ENCODE results near the gene KRTAP5-5.

Gene KRTAP5-5

DNA sequence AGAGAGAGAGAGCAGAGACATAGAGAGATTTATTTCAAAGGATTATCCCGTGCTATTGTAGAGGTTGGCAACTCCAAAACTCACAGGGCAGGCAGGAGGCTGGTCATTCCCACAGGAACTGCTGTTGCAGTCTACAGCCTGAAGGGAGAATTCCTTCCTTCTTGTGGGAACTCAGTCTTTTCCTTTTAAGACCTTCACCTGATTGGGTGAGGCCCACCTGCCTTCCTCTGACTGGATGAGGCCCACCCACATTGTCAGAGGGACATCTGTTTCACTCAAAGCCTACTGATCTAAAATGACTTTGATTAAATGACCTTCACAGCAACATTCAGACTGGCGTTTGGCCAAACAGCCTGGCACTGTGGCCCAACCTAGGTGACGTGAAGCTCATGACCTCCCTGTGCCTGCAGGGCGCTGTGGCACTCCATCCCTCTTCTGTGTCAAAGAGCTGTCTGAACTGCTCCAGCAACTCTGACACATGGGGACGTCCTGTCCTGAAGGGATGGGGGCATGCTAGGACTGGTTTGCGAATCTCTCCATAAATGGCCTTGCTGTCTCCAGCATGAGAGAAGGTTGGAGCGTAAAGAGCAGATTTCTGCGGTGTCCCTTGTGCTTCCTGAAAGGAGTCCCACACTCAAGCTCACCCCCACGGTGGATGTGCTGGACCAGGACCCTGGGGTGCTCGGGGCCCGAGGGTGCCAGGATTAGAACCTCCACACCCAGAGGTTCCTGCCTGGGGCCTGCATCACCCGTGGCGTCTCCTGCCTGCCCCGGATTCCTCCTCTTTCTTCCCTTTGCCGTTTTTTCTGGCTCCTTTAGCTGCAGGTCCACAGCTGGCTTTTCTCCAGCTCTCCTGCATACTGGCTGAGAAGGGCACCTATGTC is 20.7 kb downstream of the KRTAP5-5 start:
- WGBS, 2 experiments: 77 to 78% methylated on average over 15 of the region's 15 CpGs
- Histone ChIP-seq H3K27ac (ENCODE audit: insufficient read depth, low read depth, low read length, poor library complexity, severe bottlenecking) (no peak overlapping the region), H3K4me1 (ENCODE audit: control insufficient read depth, insufficient read depth, low read length) (no peaks in the 10 kb centered on the region), H3K4me3 (ENCODE audit: insufficient read depth, low read depth, low read length) (no peak overlapping the region), H3K9me3 (ENCODE audit: control insufficient read depth, low read length) (no peaks in the 10 kb centered on the region), H3K36me3 (ENCODE audit: control insufficient read depth, insufficient read depth, low read length) (no peaks in the 10 kb centered on the region), H3K27me3 (ENCODE audit: control insufficient read depth, insufficient read depth, low read length, poor library complexity, severe bottlenecking) (peaks cover 4% of the 10 kb centered on the region)

DNA sequence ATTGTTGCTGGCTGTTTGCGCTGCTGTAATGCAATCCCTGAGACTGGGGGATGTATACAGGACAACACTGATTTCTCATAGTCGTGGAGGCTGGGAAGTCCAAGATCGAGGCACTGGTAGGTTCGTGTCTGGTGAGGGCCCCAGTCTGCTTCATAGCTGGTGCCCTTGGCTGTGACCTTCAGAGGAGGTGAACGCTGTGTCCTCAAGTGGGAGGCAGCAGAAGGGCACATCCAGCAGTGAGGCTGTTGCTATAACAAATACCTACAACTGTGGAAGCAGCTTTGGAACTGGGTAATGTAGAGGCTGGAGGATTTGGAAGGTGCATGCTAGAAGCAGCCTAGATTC is 21.3 kb downstream of the KRTAP5-5 start:
- Histone ChIP-seq H3K9me3 (ENCODE audit: control insufficient read depth, low read length) (no peaks in the 10 kb centered on the region), H3K4me1 (ENCODE audit: control insufficient read depth, insufficient read depth, low read length) (no peaks in the 10 kb centered on the region), H3K27ac (ENCODE audit: insufficient read depth, low read depth, low read length, poor library complexity, severe bottlenecking) (no peak overlapping the region), H3K4me3 (ENCODE audit: insufficient read depth, low read depth, low read length) (no peak overlapping the region), H3K27me3 (ENCODE audit: control insufficient read depth, insufficient read depth, low read length, poor library complexity, severe bottlenecking) (peaks cover 4% of the 10 kb centered on the region), H3K36me3 (ENCODE audit: control insufficient read depth, insufficient read depth, low read length) (no peaks in the 10 kb centered on the region)
- WGBS, 2 experiments: 71 to 74% methylated on average over 5 of the region's 5 CpGs

DNA sequence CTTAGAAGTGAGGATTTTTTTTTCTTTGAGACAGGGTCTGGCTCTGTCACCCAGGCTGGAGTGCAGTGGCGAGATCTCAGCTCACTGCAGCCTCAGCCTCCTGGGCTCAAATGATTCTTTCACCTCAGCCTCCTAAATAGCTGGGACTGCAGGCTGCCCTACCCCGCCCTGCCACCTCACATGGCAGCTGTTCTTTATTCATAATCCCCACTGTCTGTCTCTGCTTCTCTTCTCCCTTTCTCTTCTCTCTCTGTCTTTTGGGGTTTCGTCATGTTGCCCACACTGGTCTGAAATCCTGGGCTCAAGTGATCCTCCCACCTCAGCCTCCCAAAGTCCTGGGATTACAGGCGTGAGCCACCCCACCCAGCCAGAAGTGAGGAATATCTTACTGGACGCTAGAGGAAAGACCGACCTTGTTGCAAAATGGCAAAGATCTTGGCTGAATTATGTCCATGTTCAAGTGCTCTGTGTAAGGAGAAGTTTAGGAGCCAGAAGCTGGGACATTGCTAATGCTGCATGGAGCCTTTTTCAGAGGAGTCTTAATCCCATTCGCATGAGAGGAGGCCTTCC is 21.9 kb downstream of the KRTAP5-5 start:
- peaks cover 4% of the 10 kb centered on the region for H3K27me3 ChIP-seq (ENCODE audit: control insufficient read depth, insufficient read depth, low read length, poor library complexity, severe bottlenecking)
- no peaks in the 10 kb centered on the region for H3K9me3 ChIP-seq (ENCODE audit: control insufficient read depth, low read length)
- no peaks in the 10 kb centered on the region for H3K4me1 ChIP-seq (ENCODE audit: control insufficient read depth, insufficient read depth, low read length)
- H3K36me3 ChIP-seq (ENCODE audit: control insufficient read depth, insufficient read depth, low read length): no peaks in the 10 kb centered on the region
- WGBS, 2 experiments: 84 to 86% methylated on average over 7 of the region's 7 CpGs
- H3K4me3 ChIP-seq (ENCODE audit: insufficient read depth, low read depth, low read length): no peak overlapping the region
- H3K27ac ChIP-seq (ENCODE audit: insufficient read depth, low read depth, low read length, poor library complexity, severe bottlenecking): no peak overlapping the region

DNA sequence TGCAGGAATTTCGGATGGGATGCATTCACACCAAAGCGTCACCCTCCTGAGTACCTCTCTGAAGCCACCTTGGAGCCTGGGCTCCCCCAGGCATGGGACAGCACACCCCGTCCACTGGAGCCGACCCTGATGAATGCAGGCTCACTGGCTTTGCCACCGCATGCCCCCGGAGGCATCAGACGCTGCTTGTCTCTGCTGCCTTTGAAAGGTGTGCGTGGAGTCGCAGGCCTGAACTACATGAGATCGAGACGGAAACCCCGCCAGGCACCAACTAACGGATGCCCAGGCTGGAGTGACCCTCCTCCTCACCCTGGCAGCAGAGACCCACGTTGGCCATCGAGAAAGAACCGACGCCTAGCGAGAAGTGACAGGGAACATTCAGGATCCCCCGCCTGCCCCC is 22.5 kb downstream of the KRTAP5-5 start:
- Histone ChIP-seq H3K36me3 (ENCODE audit: control insufficient read depth, insufficient read depth, low read length) (no peaks in the 10 kb centered on the region), H3K27me3 (ENCODE audit: control insufficient read depth, insufficient read depth, low read length, poor library complexity, severe bottlenecking) (peaks cover 4% of the 10 kb centered on the region), H3K4me3 (ENCODE audit: insufficient read depth, low read depth, low read length) (no peak overlapping the region), H3K9me3 (ENCODE audit: control insufficient read depth, low read length) (no peaks in the 10 kb centered on the region), H3K4me1 (ENCODE audit: control insufficient read depth, insufficient read depth, low read length) (no peaks in the 10 kb centered on the region), H3K27ac (ENCODE audit: insufficient read depth, low read depth, low read length, poor library complexity, severe bottlenecking) (no peak overlapping the region)
- 86 to 87% methylated on average over 19 of the region's 19 CpGs for WGBS, 2 experiments

DNA sequence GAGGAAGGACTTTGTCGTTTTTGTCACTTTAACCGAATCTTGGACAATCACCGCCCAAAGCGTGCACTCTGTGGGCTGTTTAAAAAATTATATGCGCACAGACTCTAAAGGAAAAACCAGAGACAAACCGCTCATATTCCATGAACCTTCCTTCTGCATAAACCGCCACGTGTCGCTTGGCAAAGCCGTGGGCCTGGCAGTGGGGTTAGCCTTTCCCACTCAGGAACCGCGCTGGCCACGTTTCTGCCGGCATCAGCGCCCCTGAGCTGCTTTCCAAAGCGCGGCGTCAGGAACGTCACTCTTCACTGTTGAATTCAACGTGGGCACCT is 22.8 kb downstream of the KRTAP5-5 start:
- 59 to 60% methylated on average over 20 of the region's 20 CpGs for whole genome bisulfite sequencing, 2 experiments
- Histone ChIP-seq H3K36me3 (ENCODE audit: control insufficient read depth, insufficient read depth, low read length) (no peaks in the 10 kb centered on the region), H3K4me3 (ENCODE audit: insufficient read depth, low read depth, low read length) (no peak overlapping the region), H3K4me1 (ENCODE audit: control insufficient read depth, insufficient read depth, low read length) (no peaks in the 10 kb centered on the region), H3K27me3 (ENCODE audit: control insufficient read depth, insufficient read depth, low read length, poor library complexity, severe bottlenecking) (peaks cover 4% of the 10 kb centered on the region), H3K27ac (ENCODE audit: insufficient read depth, low read depth, low read length, poor library complexity, severe bottlenecking) (no peak overlapping the region), H3K9me3 (ENCODE audit: control insufficient read depth, low read length) (no peaks in the 10 kb centered on the region)

DNA sequence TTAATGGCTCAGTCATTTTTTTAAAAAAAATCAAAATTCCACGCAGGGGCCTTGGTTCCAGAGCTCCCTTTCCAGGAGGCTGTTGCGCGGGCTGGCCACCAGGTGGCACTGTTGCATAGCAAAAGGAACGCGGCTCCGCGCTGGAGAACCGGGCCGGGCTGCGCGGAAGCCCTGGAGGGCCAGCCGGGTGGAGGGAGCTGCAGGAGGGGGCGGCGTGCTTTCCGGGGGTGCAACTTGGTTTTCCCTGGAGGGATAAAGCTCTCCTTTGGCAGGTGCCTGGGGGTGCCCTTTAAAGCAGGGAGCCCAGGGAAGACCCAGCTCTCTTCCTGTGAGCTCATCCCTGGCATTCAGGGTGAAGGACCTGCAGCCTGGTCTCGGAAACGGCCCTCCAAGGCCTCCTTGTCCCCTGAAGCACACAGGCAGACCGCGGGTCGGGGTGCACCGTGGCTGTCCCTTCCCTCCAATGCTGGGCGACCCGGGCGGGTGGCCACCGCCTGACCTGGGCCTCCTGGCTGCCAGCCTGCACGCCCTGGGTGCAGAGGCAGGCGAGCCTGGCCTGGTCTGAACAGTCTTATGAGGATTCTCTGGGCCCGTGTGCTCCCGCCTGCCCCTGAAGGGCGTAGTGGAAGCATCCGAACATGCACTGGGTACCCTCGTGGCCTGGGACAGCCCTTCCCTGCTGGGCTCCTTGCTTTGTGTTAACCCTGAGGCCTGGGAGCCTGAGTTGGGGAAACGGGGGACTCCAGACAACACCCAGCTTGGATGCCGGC is 23.4 kb downstream of the KRTAP5-5 start:
- Histone ChIP-seq H3K4me1 (ENCODE audit: control insufficient read depth, insufficient read depth, low read length) (no peaks in the 10 kb centered on the region), H3K4me3 (ENCODE audit: insufficient read depth, low read depth, low read length) (no peak overlapping the region), H3K27me3 (ENCODE audit: control insufficient read depth, insufficient read depth, low read length, poor library complexity, severe bottlenecking) (peaks cover 4% of the 10 kb centered on the region), H3K36me3 (ENCODE audit: control insufficient read depth, insufficient read depth, low read length) (no peaks in the 10 kb centered on the region), H3K27ac (ENCODE audit: insufficient read depth, low read depth, low read length, poor library complexity, severe bottlenecking) (no peak overlapping the region), H3K9me3 (ENCODE audit: control insufficient read depth, low read length) (no peaks in the 10 kb centered on the region)
- 38 to 42% methylated on average over 34 of the region's 34 CpGs for WGBS, 2 experiments

DNA sequence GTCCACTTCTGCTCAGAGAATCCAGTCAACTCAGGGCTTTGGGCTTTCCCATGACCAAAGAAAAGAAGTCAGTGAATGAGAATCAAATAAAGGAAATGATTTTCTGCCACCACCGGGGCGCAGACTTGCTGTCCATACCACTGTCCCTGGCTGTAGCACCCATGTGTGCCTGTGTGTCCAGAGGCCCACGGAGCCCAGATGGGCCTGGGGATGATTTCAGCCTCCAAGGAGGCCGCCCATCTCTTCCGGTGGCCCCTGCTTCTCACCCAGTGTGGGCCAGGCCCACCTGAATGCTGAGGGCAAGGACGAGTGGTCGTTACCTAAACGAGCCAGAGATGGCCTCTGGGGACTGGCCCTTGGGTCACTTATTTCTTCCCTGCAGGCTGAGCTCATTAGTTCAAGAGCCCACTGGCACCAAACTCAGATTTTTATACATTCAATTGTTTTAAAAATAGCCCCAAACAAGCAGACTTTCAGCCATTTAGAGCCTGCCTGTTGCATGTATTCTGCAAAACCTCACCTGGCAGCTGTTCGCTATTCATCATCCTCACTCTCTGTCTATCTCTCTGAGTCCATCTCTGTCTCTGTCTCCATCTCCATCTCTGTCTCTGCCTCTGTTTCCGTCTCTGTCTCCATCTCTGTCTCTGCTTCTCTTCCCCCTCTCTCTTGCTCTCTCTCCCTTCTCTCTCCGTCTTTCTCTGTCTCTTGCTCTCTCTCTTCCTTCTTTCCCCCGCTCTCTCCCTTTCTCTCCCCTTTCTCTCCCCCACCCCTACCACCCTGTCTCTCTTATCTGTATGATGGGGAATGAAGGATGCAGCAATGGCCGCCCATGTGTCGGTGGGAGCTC is 24.2 kb downstream of the KRTAP5-5 start:
- WGBS, 2 experiments: 90 to 91% methylated on average over 13 to 14 of the region's 14 CpGs
- Histone ChIP-seq H3K27me3 (ENCODE audit: control insufficient read depth, insufficient read depth, low read length, poor library complexity, severe bottlenecking) (peaks cover 4% of the 10 kb centered on the region), H3K36me3 (ENCODE audit: control insufficient read depth, insufficient read depth, low read length) (no peaks in the 10 kb centered on the region), H3K27ac (ENCODE audit: insufficient read depth, low read depth, low read length, poor library complexity, severe bottlenecking) (no peak overlapping the region), H3K4me1 (ENCODE audit: control insufficient read depth, insufficient read depth, low read length) (no peaks in the 10 kb centered on the region), H3K9me3 (ENCODE audit: control insufficient read depth, low read length) (no peaks in the 10 kb centered on the region), H3K4me3 (ENCODE audit: insufficient read depth, low read depth, low read length) (no peak overlapping the region)

DNA sequence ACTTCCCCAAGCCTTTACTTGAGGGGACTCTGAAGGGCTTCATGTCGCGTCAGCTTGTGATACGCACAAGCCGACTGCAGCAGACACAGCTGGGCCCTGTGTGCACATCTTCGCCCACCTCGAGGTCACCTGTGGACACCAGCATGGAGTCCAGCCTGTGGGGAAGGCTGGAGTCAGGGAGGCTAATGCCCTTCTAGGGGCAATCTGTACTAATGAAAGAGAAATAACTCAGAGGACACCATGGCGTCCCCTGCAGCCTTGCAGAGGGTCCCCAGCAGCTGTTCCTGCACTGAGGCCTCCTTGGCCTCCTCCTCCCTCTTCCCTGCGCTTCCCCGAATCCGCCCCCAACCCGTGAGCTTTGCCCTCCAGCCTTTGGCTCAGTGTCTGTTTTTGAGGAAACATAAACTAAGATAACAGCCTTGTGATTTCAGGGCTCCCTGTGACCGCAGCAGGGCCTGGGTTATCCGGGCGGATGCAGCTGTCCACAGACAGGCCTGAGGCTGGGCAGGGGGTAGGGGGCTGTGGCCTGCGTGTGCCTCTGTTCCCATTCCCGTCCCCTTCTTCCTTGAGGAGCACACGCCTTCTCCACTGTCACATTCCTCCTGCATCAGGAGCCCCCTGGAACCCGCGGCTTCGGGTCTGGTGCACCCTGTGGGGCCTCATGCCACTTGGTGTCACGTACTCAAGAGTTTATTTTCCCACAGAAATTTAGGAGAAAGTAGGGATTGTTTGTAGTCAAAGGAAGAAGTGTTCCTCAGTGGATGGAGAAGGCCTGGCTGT is 25.0 kb downstream of the KRTAP5-5 start:
- no peak overlapping the region for H3K4me3 ChIP-seq (ENCODE audit: insufficient read depth, low read depth, low read length)

DNA sequence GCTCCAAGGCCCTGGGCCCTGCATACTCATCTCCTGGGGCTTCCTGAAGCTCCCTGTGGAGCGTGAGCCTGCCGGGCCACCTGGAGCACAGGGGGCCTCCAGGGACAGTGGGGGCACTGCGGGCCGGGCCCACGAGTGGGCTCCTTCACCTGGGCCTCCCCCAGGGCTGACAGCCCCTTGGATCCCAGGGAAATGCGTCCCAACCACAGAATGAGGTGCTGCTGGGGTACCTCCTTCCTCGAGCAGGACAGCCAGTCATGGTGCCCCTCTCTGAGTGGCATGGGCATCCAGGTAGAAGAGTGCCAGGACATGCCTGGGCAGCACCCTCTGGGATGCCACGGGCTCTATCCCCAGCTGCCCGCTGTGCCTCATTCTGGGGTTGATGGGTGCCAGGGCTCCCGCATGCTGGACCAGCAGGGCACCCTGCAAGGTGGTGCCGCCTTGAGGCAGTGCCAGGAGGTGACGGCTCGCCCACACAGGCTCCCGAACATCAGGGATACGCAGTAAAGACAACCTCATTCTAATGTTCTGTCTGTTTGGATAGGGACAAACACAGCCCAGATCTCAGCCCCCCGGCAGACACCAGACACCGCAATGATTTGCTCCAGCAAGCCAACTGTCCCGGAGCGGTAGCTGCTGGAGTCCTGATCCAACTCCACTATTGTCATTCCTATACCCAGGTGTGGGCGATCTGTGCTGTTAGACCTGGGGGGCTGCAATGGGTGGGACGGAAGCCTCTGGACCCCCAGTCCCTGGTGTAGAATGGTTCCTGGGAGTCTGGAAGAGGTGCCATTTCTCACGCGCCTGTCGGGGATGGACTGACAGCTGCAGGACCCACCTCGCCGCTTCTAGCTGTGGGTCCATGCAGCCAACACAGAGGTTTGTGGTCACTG is 25.8 kb downstream of the KRTAP5-5 start:
- Histone ChIP-seq H3K36me3 (ENCODE audit: control insufficient read depth, insufficient read depth, low read length) (no peaks in the 10 kb centered on the region), H3K4me1 (ENCODE audit: control insufficient read depth, insufficient read depth, low read length) (no peaks in the 10 kb centered on the region), H3K4me3 (ENCODE audit: insufficient read depth, low read depth, low read length) (no peak overlapping the region), H3K9me3 (ENCODE audit: control insufficient read depth, low read length) (no peaks in the 10 kb centered on the region), H3K27me3 (ENCODE audit: control insufficient read depth, insufficient read depth, low read length, poor library complexity, severe bottlenecking) (peaks cover 4% of the 10 kb centered on the region), H3K27ac (ENCODE audit: insufficient read depth, low read depth, low read length, poor library complexity, severe bottlenecking) (no peak overlapping the region)
- WGBS, 2 experiments: 95% methylated on average over 26 of the region's 26 CpGs

More for the DNA sequence above, 25.0 kb downstream of the KRTAP5-5 start:
- H3K4me1 ChIP-seq (ENCODE audit: control insufficient read depth, insufficient read depth, low read length): no peaks in the 10 kb centered on the region
- H3K27me3 ChIP-seq (ENCODE audit: control insufficient read depth, insufficient read depth, low read length, poor library complexity, severe bottlenecking): peaks cover 4% of the 10 kb centered on the region
- H3K9me3 ChIP-seq (ENCODE audit: control insufficient read depth, low read length): no peaks in the 10 kb centered on the region
- no peak overlapping the region for H3K27ac ChIP-seq (ENCODE audit: insufficient read depth, low read depth, low read length, poor library complexity, severe bottlenecking)
- WGBS, 2 experiments: 90% methylated on average over 21 of the region's 21 CpGs
- no peaks in the 10 kb centered on the region for H3K36me3 ChIP-seq (ENCODE audit: control insufficient read depth, insufficient read depth, low read length)
